Coronary artery (tissue), 2 donors: ENCODE results near the gene HSD11B1L.

Source experiments
- DNase-seq: peaks from one replicate; pipeline ENCODE4 v3.0.0-alpha.2; 2017; ENCODE audit warnings: low spot score
- H3K27ac ChIP-seq, 2 donors: fragments of 200-600 bp; sonication (generic); one replicate each; pipeline ENCODE4 v1.5.1; 2016 to 2019
- H3K4me3 ChIP-seq: fragments of 200-600 bp; sonication (generic); 2 replicates; pipeline ENCODE4 v1.5.1; 2016; ENCODE audit warnings: mild to moderate bottlenecking, moderate library complexity
- CTCF ChIP-seq: fragments of 200-600 bp; sonication (generic); IDR thresholded peaks from one replicate; pipeline ENCODE4 v1.5.1; 2019; ENCODE audit warnings: antibody characterized with exemption

Gene HSD11B1L

GRCh38 chr19:5673752-5674151 is 7.1 kb upstream of the HSD11B1L start:
- DNase-seq: no peak
- H3K4me3 ChIP-seq: no peak overlapping the region
- TF ChIP-seq CTCF: no peak
- no peak overlapping the region for H3K27ac ChIP-seq

- TF ChIP-seq CTCF: no peak
- DNase-seq: no peak
- H3K4me3 ChIP-seq: no peak overlapping the region
- no peak overlapping the region for H3K27ac ChIP-seq
Measured at GRCh38 chr19:5674714-5675113, 6.1 kb upstream of the HSD11B1L start.

GRCh38 chr19:5676105-5676771 is 4.6 kb upstream of the HSD11B1L start:
- Histone ChIP-seq H3K27ac (no peak overlapping the region), H3K4me3 (no peak overlapping the region)
- DNase-seq: no peak
- TF ChIP-seq CTCF: no peak

- H3K4me3 ChIP-seq: no peak overlapping the region
- H3K27ac ChIP-seq: no peak overlapping the region
- TF ChIP-seq CTCF: no peak
- DNase-seq: no peak
Measured at GRCh38 chr19:5676772-5677105, 4.1 kb upstream of the HSD11B1L start.

- DNase-seq: no peak
- no peak overlapping the region for H3K27ac ChIP-seq
- H3K4me3 ChIP-seq: no peak overlapping the region
- TF ChIP-seq CTCF: no peak
Measured at GRCh38 chr19:5677136-5677535, 3.7 kb upstream of the HSD11B1L start.

GRCh38 chr19:5677580-5677979 is 3.2 kb upstream of the HSD11B1L start:
- Histone ChIP-seq H3K4me3 (no peak overlapping the region), H3K27ac (no peak overlapping the region)
- DNase-seq: no peak
- TF ChIP-seq CTCF: no peak

- Histone ChIP-seq H3K4me3 (no peak overlapping the region), H3K27ac (no peak overlapping the region)
- TF ChIP-seq CTCF: no peak
- no peak for DNase-seq
Measured at GRCh38 chr19:5678071-5678718, 2.6 kb upstream of the HSD11B1L start.
